HEK293 (cell line): ENCODE data around the gene THOC7.

ENCODE experiments used
- CTCF ChIA-PET: fragments of 350-600 bp; formaldehyde crosslinking; extraction: SDS; loops from one replicate; lab custom pipeline; 2021; ENCODE audit warnings: antibody characterized with exemption; lab: Yijun Ruan, JAX
- POLR2A ChIA-PET: fragments of 300-600 bp; formaldehyde crosslinking; extraction: SDS; loops from one replicate; lab custom pipeline; 2020; ENCODE audit warnings: antibody characterized with exemption, inconsistent platforms; lab: Yijun Ruan, JAX
- H3K27ac ChIP-seq: fragments of 200-500 bp; sonication (Bioruptor generic); 2 replicates; pipeline ENCODE4 v1.5.1; 2014; ENCODE audit warnings: low read depth, low read length, control low read depth, inconsistent platforms; ENCODE audit errors: extremely low read depth
- H3K36me3 ChIP-seq, 2 experiments: fragments of 200-500 bp in 1 of 2; sonication (Bioruptor generic) in 1 of 2; 1 replicate in 1 of 2; 2 replicates in 1 of 2; pipeline ENCODE4 v1.5.1; 2014 to 2017; ENCODE audit warnings: inconsistent platforms in 2 of 2, low read length in 2 of 2; ENCODE audit not compliant: control insufficient read depth in 2 of 2, insufficient read depth in 1 of 2
- H3K4me1 ChIP-seq: fragments of 200-500 bp; sonication (Bioruptor generic); 2 replicates; pipeline ENCODE4 v1.5.1; 2014; ENCODE audit warnings: mild to moderate bottlenecking, low read length, inconsistent platforms; ENCODE audit not compliant: control insufficient read depth, insufficient read depth
- H3K4me3 ChIP-seq: 2 replicates; pipeline ENCODE4 v1.5.1; 2011; ENCODE audit warnings: low read depth, mild to moderate bottlenecking, control low read depth, low read length, moderate library complexity
- H3K9me3 ChIP-seq: fragments of 200-500 bp; sonication (Bioruptor generic); 2 replicates; pipeline ENCODE4 v1.5.1; 2014; ENCODE audit warnings: low read depth, low read length, inconsistent platforms; ENCODE audit not compliant: control insufficient read depth, insufficient read depth
- HOXC10 ChIP-seq: sonication (generic); formaldehyde crosslinking; IDR thresholded peaks from 2 replicates; pipeline ENCODE4 v1.8.1; 2023; ENCODE audit warnings: mild to moderate bottlenecking, missing genetic modification reagents
- SP7 ChIP-seq: fragments of 450-650 bp; formaldehyde crosslinking; IDR thresholded peaks from 2 replicates; pipeline ENCODE4 v1.5.1; 2016; ENCODE audit warnings: missing biosample characterization, missing genetic modification characterization
- YY1 ChIP-seq: fragments of 450-650 bp; formaldehyde crosslinking; IDR thresholded peaks from 2 replicates; pipeline ENCODE4 v1.5.1; 2018; ENCODE audit warnings: missing biosample characterization, missing genetic modification characterization
- ZIC2 ChIP-seq: fragments of 450-650 bp; formaldehyde crosslinking; IDR thresholded peaks from 2 replicates; pipeline ENCODE4 v1.5.1; 2016; ENCODE audit warnings: missing biosample characterization, missing genetic modification characterization
- ZNF37A ChIP-seq: fragments of 450-650 bp; IDR thresholded peaks from 2 replicates; pipeline ENCODE4 v1.5.1; 2018; ENCODE audit warnings: missing biosample characterization, missing genetic modification characterization
- ZNF394 ChIP-seq: fragments of 450-650 bp; formaldehyde crosslinking; IDR thresholded peaks from 2 replicates; pipeline ENCODE4 v1.5.1; 2016; ENCODE audit warnings: missing biosample characterization, missing genetic modification characterization, mild to moderate bottlenecking, moderate library complexity, borderline replicate concordance
- ZNF548 ChIP-seq: fragments of 450-650 bp; formaldehyde crosslinking; IDR thresholded peaks from 2 replicates; pipeline ENCODE4 v1.5.1; 2016; ENCODE audit warnings: missing biosample characterization, missing genetic modification characterization
- ZNF600 ChIP-seq: fragments of 450-650 bp; formaldehyde crosslinking; IDR thresholded peaks from 2 replicates; pipeline ENCODE4 v1.5.1; 2016; ENCODE audit warnings: missing biosample characterization, missing genetic modification characterization
- ZNF610 ChIP-seq: fragments of 450-650 bp; formaldehyde crosslinking; IDR thresholded peaks from 2 replicates; pipeline ENCODE4 v1.5.1; 2016; ENCODE audit warnings: missing biosample characterization, missing genetic modification characterization, borderline replicate concordance
- ZNF621 ChIP-seq: fragments of 450-650 bp; formaldehyde crosslinking; IDR thresholded peaks from 2 replicates; pipeline ENCODE4 v1.5.1; 2017; ENCODE audit warnings: missing biosample characterization, missing genetic modification characterization
- ZNF654 ChIP-seq: fragments of 450-650 bp; formaldehyde crosslinking; IDR thresholded peaks from 2 replicates; pipeline ENCODE4 v1.5.1; 2016; ENCODE audit warnings: low read depth, missing biosample characterization, missing genetic modification characterization
- ZNF701 ChIP-seq: fragments of 450-650 bp; formaldehyde crosslinking; IDR thresholded peaks from 2 replicates; pipeline ENCODE4 v1.5.1; 2016; ENCODE audit warnings: missing biosample characterization, missing genetic modification characterization
- ZNF76 ChIP-seq: fragments of 450-650 bp; formaldehyde crosslinking; IDR thresholded peaks from 2 replicates; pipeline ENCODE4; 2016; ENCODE audit warnings: low read depth, missing biosample characterization, missing genetic modification characterization, borderline replicate concordance
- ZNF837 ChIP-seq: fragments of 450-650 bp; formaldehyde crosslinking; IDR thresholded peaks from 2 replicates; pipeline ENCODE4 v1.5.1; 2016; ENCODE audit warnings: missing biosample characterization, missing genetic modification characterization
- TF ChIP-seq, protein P1 (sequence below): fragments of 450-650 bp; formaldehyde crosslinking; IDR thresholded peaks from 2 replicates; pipeline ENCODE4 v1.5.1; 2016; ENCODE audit warnings: missing biosample characterization, missing genetic modification characterization, borderline replicate concordance
- TF ChIP-seq, protein P2 (sequence below): fragments of 450-650 bp; formaldehyde crosslinking; IDR thresholded peaks from 2 replicates; pipeline ENCODE4 v1.5.1; 2017; ENCODE audit warnings: missing biosample characterization, missing genetic modification characterization

The THOC7 gene

GRCh38 chr3:63795438-63795837, 68.2 kb downstream of the THOC7 start:
- no peak overlapping the region for H3K27ac ChIP-seq
- no peaks in the 10 kb centered on the region for H3K4me1 ChIP-seq
- POLR2A ChIA-PET: no interaction called here
- H3K4me3 ChIP-seq: no peak overlapping the region
- no peaks in the 10 kb centered on the region for H3K36me3 ChIP-seq
- no peak for TF ChIP-seq ZNF610
- TF ChIP-seq, protein P1, sequence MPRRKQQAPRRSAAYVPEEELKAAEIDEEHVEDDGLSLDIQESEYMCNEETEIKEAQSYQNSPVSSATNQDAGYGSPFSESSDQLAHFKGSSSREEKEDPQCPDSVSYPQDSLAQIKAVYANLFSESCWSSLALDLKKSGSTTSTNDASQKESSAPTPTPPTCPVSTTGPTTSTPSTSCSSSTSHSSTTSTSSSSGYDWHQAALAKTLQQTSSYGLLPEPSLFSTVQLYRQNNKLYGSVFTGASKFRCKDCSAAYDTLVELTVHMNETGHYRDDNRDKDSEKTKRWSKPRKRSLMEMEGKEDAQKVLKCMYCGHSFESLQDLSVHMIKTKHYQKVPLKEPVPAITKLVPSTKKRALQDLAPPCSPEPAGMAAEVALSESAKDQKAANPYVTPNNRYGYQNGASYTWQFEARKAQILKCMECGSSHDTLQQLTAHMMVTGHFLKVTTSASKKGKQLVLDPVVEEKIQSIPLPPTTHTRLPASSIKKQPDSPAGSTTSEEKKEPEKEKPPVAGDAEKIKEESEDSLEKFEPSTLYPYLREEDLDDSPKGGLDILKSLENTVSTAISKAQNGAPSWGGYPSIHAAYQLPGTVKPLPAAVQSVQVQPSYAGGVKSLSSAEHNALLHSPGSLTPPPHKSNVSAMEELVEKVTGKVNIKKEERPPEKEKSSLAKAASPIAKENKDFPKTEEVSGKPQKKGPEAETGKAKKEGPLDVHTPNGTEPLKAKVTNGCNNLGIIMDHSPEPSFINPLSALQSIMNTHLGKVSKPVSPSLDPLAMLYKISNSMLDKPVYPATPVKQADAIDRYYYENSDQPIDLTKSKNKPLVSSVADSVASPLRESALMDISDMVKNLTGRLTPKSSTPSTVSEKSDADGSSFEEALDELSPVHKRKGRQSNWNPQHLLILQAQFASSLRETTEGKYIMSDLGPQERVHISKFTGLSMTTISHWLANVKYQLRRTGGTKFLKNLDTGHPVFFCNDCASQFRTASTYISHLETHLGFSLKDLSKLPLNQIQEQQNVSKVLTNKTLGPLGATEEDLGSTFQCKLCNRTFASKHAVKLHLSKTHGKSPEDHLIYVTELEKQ (tag by site-specific recombination): no peak
- TF ChIP-seq ZIC2 (tag by site-specific recombination): no peak
- no peak for TF ChIP-seq SP7 (tag by site-specific recombination)
- no peak for TF ChIP-seq ZNF837 (tag by site-specific recombination)
- TF ChIP-seq YY1: no peak
- no peak for TF ChIP-seq ZNF600 (tag by site-specific recombination)
- TF ChIP-seq HOXC10 (CRISPR knock-in tag): no peak
- TF ChIP-seq, protein P2, sequence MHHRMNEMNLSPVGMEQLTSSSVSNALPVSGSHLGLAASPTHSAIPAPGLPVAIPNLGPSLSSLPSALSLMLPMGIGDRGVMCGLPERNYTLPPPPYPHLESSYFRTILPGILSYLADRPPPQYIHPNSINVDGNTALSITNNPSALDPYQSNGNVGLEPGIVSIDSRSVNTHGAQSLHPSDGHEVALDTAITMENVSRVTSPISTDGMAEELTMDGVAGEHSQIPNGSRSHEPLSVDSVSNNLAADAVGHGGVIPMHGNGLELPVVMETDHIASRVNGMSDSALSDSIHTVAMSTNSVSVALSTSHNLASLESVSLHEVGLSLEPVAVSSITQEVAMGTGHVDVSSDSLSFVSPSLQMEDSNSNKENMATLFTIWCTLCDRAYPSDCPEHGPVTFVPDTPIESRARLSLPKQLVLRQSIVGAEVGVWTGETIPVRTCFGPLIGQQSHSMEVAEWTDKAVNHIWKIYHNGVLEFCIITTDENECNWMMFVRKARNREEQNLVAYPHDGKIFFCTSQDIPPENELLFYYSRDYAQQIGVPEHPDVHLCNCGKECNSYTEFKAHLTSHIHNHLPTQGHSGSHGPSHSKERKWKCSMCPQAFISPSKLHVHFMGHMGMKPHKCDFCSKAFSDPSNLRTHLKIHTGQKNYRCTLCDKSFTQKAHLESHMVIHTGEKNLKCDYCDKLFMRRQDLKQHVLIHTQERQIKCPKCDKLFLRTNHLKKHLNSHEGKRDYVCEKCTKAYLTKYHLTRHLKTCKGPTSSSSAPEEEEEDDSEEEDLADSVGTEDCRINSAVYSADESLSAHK (tag by site-specific recombination): no peak
- no peak for TF ChIP-seq ZNF76 (tag by site-specific recombination)
- TF ChIP-seq ZNF37A (tag by site-specific recombination): no peak
- TF ChIP-seq ZNF701: no peak
- no peak for TF ChIP-seq ZNF621 (tag by site-specific recombination)
- TF ChIP-seq ZNF394 (tag by site-specific recombination): no peak
- CTCF ChIA-PET: no interaction called here
- no peaks in the 10 kb centered on the region for H3K9me3 ChIP-seq

DNA sequence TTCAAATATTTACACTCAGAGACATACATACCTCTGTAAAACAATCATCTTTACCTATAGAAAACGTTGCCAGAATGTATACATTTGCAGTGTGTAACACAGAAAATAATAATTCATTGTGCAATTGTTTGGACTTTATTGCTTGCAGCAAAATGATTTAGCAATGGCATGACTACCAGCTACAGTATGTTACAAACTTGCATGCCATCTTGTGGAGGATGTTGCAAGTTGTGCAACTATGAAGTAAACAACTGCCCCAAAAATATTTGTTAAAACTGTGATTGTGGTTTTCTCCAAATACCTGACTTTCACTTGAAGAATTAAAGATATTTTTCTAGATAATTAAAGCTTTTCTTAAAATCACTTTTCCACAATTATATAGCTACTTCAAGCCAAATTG, 71.6 kb downstream of the THOC7 start:
- Histone ChIP-seq H3K4me3 (no peak overlapping the region), H3K27ac (no peak overlapping the region), H3K9me3 (no peaks in the 10 kb centered on the region), H3K36me3 (no peaks in the 10 kb centered on the region), H3K4me1 (no peaks in the 10 kb centered on the region)
- CTCF ChIA-PET: interaction anchor here (0.7 to 1.2 kb wide), 2 partner anchors 28 to 476 kb away, joined by 3 read pairs; no protein-coding TSS in a partner anchor
- POLR2A ChIA-PET: no interaction called here
- TF ChIP-seq ZNF548 (tag by site-specific recombination) (no peak), ZNF654 (peak; percentile 27; the same call in 1 of the 2 replicates)
